Keratinocyte (primary cell): ENCODE results near the gene KCNIP2. TPM values are rescaled to one million over a fixed set of nuclear protein-coding genes. Genes with fewer than 3 reads are reported as not detected.
A peak's percentile ranks its signal among the peaks of the same experiment; 100 is the strongest.

Experiments used
- DNase-seq: peaks from one replicate; pipeline ENCODE4 v3.0.0-alpha.2; 2011; ENCODE audit warnings: low read depth, missing footprints, low spot score
- FAIRE-seq: peaks from 2 replicates; lab custom pipeline; 2011; peaks lifted over from hg19 to GRCh38; lab: Jason Lieb, UNC
- H2AFZ ChIP-seq: 2 replicates; pipeline ENCODE4 v1.6.0; 2012; ENCODE audit warnings: low read length, control low read depth, inconsistent platforms; ENCODE audit not compliant: control insufficient read depth
- H3K27ac ChIP-seq: 2 replicates; pipeline ENCODE4 v1.5.1; 2011; ENCODE audit warnings: low read length; ENCODE audit not compliant: control insufficient read depth, insufficient read depth
- H3K27me3 ChIP-seq: 3 replicates; pipeline ENCODE4 v1.6.0; 2011; ENCODE audit warnings: low read length; ENCODE audit not compliant: control insufficient read depth, insufficient read depth; ENCODE audit errors: extremely low read depth
- H3K36me3 ChIP-seq, 2 experiments: 2 replicates in 1 of 2; 3 replicates in 1 of 2; pipeline ENCODE4 v1.5.1; 2011; ENCODE audit warnings: low read length in 2 of 2, mild to moderate bottlenecking in 1 of 2; ENCODE audit not compliant: control insufficient read depth in 2 of 2, insufficient read depth in 2 of 2; ENCODE audit errors: extremely low read depth in 1 of 2
- H3K4me1 ChIP-seq: 3 replicates; pipeline ENCODE4 v1.5.1; 2011; ENCODE audit warnings: low read length; ENCODE audit not compliant: control insufficient read depth, insufficient read depth; ENCODE audit errors: extremely low read depth
- H3K4me2 ChIP-seq: 3 replicates; pipeline ENCODE4 v1.6.0; 2011; ENCODE audit warnings: low read depth, low read length; ENCODE audit not compliant: control insufficient read depth, insufficient read depth; ENCODE audit errors: extremely low read depth
- H3K4me3 ChIP-seq, 3 experiments: fragments of 200-600 bp in 1 of 3; sonication (generic) in 1 of 3; 2 replicates in 2 of 3; 3 replicates in 1 of 3; pipeline ENCODE4 v1.5.1; 2011 to 2016; ENCODE audit warnings: low read length in 3 of 3, mild to moderate bottlenecking in 3 of 3, control low read depth in 2 of 3, inconsistent platforms in 1 of 3, low read depth in 1 of 3, mixed read lengths in 1 of 3, mixed run types in 1 of 3, moderate library complexity in 1 of 3; ENCODE audit not compliant: control insufficient read depth in 2 of 3, insufficient read depth in 2 of 3; ENCODE audit errors: extremely low read depth in 1 of 3
- H3K79me2 ChIP-seq: 2 replicates; pipeline ENCODE4 v1.6.0; 2012; ENCODE audit warnings: low read length; ENCODE audit not compliant: control insufficient read depth, insufficient read depth
- H3K9ac ChIP-seq: 3 replicates; pipeline ENCODE4 v1.6.0; 2011; ENCODE audit warnings: low read length; ENCODE audit not compliant: control insufficient read depth, insufficient read depth; ENCODE audit errors: extremely low read depth
- H3K9me1 ChIP-seq: 3 replicates; pipeline ENCODE4 v1.6.0; 2011; ENCODE audit warnings: low read length; ENCODE audit not compliant: control insufficient read depth, insufficient read depth; ENCODE audit errors: extremely low read depth
- H3K9me3 ChIP-seq: 2 replicates; pipeline ENCODE4 v1.5.1; 2012; ENCODE audit warnings: low read depth, low read length; ENCODE audit not compliant: control insufficient read depth
- H4K20me1 ChIP-seq: 3 replicates; pipeline ENCODE4 v1.6.0; 2011; ENCODE audit warnings: low read length; ENCODE audit not compliant: control insufficient read depth, insufficient read depth; ENCODE audit errors: extremely low read depth
- CTCF ChIP-seq, 3 experiments: IDR thresholded peaks in 1 of 3; conservative IDR thresholded peaks in 1 of 3; optimal IDR thresholded peaks in 1 of 3; 2 replicates in 2 of 3; 3 replicates in 1 of 3; pipeline versions ENCODE3 to v1.5.1; 2011; ENCODE audit warnings: low read length in 3 of 3, mild to moderate bottlenecking in 3 of 3, moderate library complexity in 2 of 3, control low read depth in 1 of 3, inconsistent platforms in 1 of 3; ENCODE audit not compliant: insufficient read depth in 2 of 3; ENCODE audit errors: extremely low read depth in 1 of 3
- EZH2 ChIP-seq: IDR thresholded peaks from one replicate; pipeline ENCODE4 v1.6.1; 2012; ENCODE audit warnings: inconsistent platforms, mild to moderate bottlenecking, low read length, moderate library complexity
- dilution Hi-C: fragments of 300-500 bp; cut with MboI; formaldehyde crosslinking; loops from one replicate; pipeline ENCODE4 v1.7.0; 2020; ENCODE audit warnings: low sequenced_read_pairs; ENCODE audit not compliant: extremely low pct_ligation_motif_present
- polyA minus RNA-seq, 3 experiments: library from RNA; depleted of rRNA, polyadenylated mRNA; stranded (reverse); fragments of >200 nt; gene quantifications; 1 replicate in 1 of 3; 2 replicates in 1 of 3; 3 replicates in 1 of 3; pipeline ENCODE4 v1.2.3, GENCODE V29; 2011
- polyA plus RNA-seq, 5 experiments: library from polyadenylated mRNA; depleted of rRNA in 3 of 5; stranded (reverse) in 3 of 5; stranded (forward) in 1 of 5; unstranded in 1 of 5; fragments of >200 nt; gene quantifications; 1 replicate in 1 of 5; 2 replicates in 3 of 5; 3 replicates in 1 of 5; pipeline versions ENCODE4 v1.2.1 to v1.2.3, GENCODE V29; 2011 to 2012; ENCODE audit warnings: missing spikeins in 2 of 5, low read depth in 1 of 5, low replicate concordance in 1 of 5

Gene KCNIP2
- polyA plus RNA-seq: 0.17 to 0.71 TPM (median 0.41 TPM) in 3 replicates
- polyA plus RNA-seq (2011; ENCODE audit: low read depth): 0.89 TPM
- polyA plus RNA-seq (2011; cell fraction: cytosol; rRNA removed): not detected in 2 replicates
- 2.4 and 3.6 TPM in 2 replicates for polyA plus RNA-seq (2011; cell fraction: nucleus; rRNA removed)
- polyA plus RNA-seq (2012; ENCODE audit: low replicate concordance): 0.23 and 0.66 TPM in 2 replicates
- 0.49 to 1.6 TPM (median 1.4 TPM) in 3 replicates for polyA minus RNA-seq
- polyA minus RNA-seq (2011; cell fraction: cytosol; rRNA and poly(A)+ RNA removed): not detected
- 1.8 and 7.7 TPM in 2 replicates for polyA minus RNA-seq (2011; cell fraction: nucleus; rRNA and poly(A)+ RNA removed)

- Histone ChIP-seq H3K9ac (no peak within 1 kb of the TSS), H3K9me3 (no peaks in the 10 kb centered on the region), H2AFZ (no peak within 1 kb of the TSS), H3K9me1 (peaks cover 4% of the 10 kb centered on the region), H3K4me2 (no peak within 1 kb of the TSS), H3K4me1 (peaks cover 16% of the 10 kb centered on the region), H3K79me2 (no peaks in the 10 kb centered on the region), H3K27ac (no peak within 1 kb of the TSS), H3K27me3 (no peaks in the 10 kb centered on the region), H3K36me3 (peaks cover 0 to 3% of the 10 kb centered on the region in 2 experiments), H4K20me1 (peaks cover 7% of the 10 kb centered on the region), H3K4me3 (no peak within 1 kb of the TSS)
- no peak for TF ChIP-seq EZH2
- peak; percentile 33 to 56 (median 38) for TF ChIP-seq CTCF (optimal IDR thresholded peaks at IDR 0.05 in 1 of 3, IDR thresholded peaks at IDR 0.05 in 1 of 3, conservative IDR thresholded peaks at IDR 0.05 in 1 of 3; ENCODE audit: extremely low read depth in 1 of 3, insufficient read depth in 2 of 3, low read length in 3 of 3)
- no peak for FAIRE-seq
- dilution Hi-C loops: no loop called here
- no peak for DNase-seq
Measured at GRCh38 chr10:101843032-101844021, at the start of gene KCNIP2. Gene KCNIP2, minus strand, starts transcription at chr10:101843800. Its CDS starts 232 bp downstream, at chr10:101843568.

GRCh38 chr10:101892782-101893391, 49.3 kb upstream of the KCNIP2 start:
- no peaks in the 10 kb centered on the region for H3K36me3 ChIP-seq
- H3K27me3 ChIP-seq: no peaks in the 10 kb centered on the region
- H3K9me1 ChIP-seq: no peaks in the 10 kb centered on the region
- TF ChIP-seq CTCF (optimal IDR thresholded peaks at IDR 0.05 in 1 of 3, IDR thresholded peaks at IDR 0.05 in 1 of 3, conservative IDR thresholded peaks at IDR 0.05 in 1 of 3; ENCODE audit: extremely low read depth in 1 of 3, insufficient read depth in 2 of 3, low read length in 3 of 3) (no peak), EZH2 (no peak)
- FAIRE-seq (no peak), DNase-seq (no peak)
- H3K4me1 ChIP-seq: peaks cover 13% of the 10 kb centered on the region
- no peak overlapping the region for H3K9ac ChIP-seq
- dilution Hi-C loops: loop anchor here (25.0 kb wide), 1 partner anchor 94 kb away; no protein-coding TSS in a partner anchor
- H3K79me2 ChIP-seq: no peaks in the 10 kb centered on the region
- no peaks in the 10 kb centered on the region for H4K20me1 ChIP-seq
- no peak overlapping the region for H3K4me3 ChIP-seq
- no peak overlapping the region for H3K4me2 ChIP-seq
- no peak overlapping the region for H2AFZ ChIP-seq
- no peak overlapping the region for H3K27ac ChIP-seq
- H3K9me3 ChIP-seq: no peaks in the 10 kb centered on the region
